ENCODE results near the gene BAG5. TPM values are rescaled to one million over a fixed set of nuclear protein-coding genes. Genes with fewer than 3 reads are reported as not detected.

The BAG5 gene
- total RNA-seq, 1 donor from 2014 or later: 20.1 TPM

DNA sequence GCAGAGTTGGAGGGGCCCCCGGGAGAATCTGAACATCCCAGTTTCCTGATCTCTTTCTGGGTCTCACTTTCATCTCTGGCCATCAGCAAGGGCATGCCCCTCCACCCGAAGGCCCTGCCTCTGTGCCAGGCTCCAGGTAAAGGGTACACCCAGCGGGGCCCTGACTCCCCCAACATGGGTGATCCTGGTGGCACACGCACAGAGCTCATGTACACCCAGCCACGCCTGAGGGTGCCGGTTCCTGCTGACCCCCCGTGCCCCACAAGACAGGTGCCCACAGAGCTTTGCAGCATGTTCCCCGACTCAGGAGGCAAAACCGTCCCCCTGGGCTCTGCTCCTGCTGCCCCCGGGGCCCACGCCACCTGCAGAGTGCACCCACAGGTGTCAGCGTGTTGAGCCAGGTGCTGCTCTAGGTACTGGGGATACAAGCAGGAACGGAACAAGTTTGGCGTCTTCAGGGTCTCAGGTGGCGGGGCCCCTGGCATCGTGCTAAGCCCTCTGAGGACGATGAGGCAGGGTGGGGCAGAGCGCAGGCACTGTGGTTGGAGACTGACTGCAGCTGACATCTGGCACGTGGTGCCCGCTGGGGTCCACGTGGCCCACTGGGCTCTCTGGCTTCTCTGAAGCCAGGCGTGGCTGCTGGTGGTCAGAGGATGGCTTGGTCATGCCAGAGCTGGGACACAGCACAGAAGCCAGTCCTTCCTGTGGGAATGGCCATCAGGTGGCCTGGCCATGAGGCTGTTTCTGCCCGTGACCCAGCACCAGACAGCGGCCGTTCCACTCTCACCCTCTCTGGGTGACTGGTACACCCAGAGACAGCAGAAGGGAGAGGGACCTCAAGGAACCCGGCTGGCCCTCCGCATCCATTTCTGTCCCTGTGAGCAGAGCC is 13.8 kb downstream of the BAG5 start:
- intact Hi-C loops (cut with DNase I): loop anchor here (1.0 kb wide), 1 partner anchor 48 kb away; no protein-coding TSS in a partner anchor
- DNase-seq (ENCODE audit: low spot score): peak; percentile 66

DNA sequence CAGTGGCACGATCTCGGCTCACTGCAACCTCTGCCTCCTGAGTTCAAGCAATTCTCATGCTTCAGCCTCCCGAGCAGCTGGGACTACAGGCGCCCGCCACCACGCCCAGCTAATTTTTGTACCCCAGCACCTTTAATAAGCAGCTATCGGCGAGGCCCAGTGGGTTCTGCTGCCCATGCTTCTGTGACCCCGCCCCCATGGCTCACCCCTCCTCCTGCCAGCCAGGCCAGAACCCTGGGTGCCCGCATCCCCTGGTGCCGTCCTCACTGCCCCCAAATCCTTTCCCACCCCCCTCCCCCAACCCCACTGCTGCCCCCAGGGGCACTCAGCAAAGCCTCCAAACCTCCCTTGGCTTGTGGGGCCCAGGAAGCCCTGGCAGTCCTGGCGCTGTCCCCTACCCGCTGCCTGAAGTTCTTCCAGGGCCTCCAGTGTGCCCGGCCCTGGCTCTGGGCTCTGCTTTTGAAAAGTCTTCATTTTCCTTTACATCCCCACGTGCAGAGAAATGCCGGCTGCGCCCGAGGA is 14.5 kb downstream of the BAG5 start:
- DNase-seq (ENCODE audit: low spot score): no peak
- intact Hi-C loops (cut with DNase I): loop anchor here (1.0 to 2.0 kb wide), 2 partner anchors 29 to 48 kb away; no protein-coding TSS in a partner anchor

DNA sequence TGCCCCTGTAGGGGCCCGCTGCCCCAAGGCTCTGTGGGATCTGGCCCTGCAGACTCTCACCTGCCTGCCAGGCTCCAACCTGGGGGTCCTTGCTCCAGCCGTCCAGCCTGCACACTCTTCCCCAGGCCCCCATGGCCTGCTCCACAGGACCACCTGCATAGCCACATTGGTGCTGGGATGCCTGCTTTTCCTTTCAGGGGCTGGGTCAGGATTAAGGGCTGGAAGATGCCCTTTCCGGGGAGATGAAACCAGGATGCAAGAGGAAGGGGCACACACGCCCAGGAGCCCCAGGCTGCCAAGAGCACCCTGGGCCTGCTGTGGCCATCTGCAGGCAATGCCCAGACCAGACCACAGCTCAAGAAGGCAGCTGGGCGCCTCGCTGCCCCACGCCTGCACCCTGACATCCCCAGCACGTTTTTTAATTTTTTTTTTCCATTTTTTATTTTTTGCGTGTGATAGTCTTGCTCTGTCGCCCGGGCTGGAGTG is 15.0 kb downstream of the BAG5 start:
- intact Hi-C loops (cut with DNase I): loop anchor here (2.0 kb wide), 1 partner anchor 29 kb away; no protein-coding TSS in a partner anchor
- DNase-seq (ENCODE audit: low spot score): peak; percentile 74

DNA sequence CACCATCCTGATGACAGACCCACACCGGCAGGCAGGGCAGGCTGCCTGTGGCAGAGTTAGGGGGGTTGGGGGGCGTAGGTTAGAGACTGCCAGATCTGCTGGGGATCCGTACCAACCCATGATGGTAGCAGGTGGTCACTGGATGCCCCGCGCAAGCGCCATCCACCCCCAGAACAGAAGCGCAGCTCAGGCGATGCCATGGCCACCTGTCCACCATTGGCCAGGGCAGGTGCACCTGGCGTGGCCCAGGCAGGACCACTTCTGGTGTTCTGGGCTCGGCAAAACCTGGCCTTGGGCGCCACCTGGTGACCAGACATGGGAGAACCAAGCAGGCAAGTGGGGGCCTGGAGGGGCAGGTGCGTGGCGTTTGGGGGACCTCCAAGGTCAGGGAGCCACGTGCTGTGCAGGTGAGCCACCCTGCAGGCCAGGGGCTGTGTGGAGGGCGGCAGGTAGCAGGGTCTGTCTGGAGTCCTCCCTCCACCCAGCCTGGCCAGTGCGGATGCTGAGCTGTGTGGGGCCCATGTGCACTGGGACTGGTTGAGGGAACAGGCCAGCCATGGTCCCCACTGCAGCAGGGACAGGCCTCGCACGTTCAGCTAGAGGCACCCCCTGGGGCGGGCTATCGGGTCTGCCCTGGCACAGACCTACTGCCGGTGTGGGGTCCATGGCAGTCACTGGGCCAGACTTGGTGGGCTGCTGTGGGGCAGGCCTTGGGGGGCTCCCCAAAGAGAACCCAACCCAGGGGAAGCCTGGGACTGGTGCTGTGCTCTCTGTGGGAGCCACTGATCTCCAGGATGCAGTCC is 15.6 kb downstream of the BAG5 start:
- peak; percentile 90 for DNase-seq (ENCODE audit: low spot score)
- intact Hi-C loops (cut with DNase I): loop anchor here (2.0 kb wide), 1 partner anchor 28 kb away; no protein-coding TSS in a partner anchor

DNA sequence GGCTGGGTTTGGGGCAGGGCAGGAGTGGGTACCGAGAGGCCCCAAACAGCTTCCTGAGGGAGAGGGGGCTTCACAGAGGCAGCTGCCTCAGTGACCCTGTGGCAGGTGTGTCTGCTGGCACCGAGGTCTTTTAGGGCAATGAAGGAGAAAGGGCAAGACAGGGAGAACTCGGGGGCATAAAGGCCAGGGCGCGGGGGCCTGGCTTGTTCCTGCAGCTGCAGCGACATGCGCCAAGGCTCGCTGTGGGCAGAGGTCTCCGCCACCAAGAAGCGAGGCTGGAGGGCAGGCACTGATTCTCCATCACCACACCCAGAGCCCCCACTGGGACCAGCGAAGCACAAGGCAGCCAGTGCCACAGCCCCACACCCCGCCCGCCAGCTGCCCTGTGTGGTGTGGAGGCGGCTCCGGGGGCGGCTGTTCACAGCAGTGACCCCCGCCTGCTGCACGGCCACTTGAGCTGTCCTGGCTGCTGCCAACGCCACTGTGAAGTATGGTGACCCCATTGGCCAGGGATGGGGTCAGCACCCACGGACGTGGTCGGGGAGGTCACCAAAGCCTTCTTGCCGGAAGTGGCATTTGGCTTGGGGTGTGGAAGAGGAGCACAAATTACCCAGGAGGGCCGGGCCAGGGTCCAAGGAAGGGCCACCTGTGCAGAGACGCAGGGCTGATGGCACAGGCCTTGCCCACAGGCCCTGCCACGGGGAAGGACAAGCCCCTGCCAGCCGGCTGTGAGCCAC is 16.4 kb downstream of the BAG5 start:
- intact Hi-C loops (cut with DNase I): loop anchor here (2.0 kb wide), 1 partner anchor 27 kb away; no protein-coding TSS in a partner anchor
- no peak for DNase-seq (ENCODE audit: low spot score)

DNA sequence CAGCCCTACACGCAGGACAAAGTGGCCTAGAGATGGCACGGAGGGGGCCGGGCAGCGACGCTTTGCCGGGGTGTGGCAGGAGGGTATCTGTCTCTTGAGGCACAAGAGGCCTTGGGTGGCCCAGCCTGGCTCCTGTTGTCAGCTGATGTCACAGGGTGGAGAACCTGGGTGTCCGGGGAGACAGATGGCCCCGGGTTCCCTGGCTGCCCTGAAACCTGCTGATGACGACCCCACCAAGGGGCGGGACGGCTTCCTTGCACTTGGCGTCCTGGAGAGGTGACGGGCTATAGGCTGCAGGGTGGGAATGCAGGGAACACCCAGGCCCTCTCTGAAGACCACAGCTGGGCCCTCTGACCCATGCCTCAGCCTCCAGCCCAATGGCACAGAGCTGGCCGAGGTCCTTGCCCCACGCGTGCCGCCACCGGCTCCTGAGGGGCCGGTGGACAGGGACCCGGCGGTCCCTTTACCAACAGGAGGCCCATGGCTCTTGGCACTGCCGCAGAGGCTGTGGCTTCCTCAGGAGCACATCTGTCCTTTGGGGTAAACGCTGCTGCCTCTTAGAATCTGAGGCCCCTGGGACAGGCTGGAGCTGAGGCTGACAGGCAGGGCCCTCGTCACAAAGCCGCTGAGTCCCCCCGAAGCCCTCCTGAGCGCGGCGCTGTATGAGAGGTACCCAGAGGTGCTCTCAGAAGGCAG is 17.1 kb downstream of the BAG5 start:
- intact Hi-C loops (cut with DNase I): no loop called here
- no peak for DNase-seq (ENCODE audit: low spot score)

DNA sequence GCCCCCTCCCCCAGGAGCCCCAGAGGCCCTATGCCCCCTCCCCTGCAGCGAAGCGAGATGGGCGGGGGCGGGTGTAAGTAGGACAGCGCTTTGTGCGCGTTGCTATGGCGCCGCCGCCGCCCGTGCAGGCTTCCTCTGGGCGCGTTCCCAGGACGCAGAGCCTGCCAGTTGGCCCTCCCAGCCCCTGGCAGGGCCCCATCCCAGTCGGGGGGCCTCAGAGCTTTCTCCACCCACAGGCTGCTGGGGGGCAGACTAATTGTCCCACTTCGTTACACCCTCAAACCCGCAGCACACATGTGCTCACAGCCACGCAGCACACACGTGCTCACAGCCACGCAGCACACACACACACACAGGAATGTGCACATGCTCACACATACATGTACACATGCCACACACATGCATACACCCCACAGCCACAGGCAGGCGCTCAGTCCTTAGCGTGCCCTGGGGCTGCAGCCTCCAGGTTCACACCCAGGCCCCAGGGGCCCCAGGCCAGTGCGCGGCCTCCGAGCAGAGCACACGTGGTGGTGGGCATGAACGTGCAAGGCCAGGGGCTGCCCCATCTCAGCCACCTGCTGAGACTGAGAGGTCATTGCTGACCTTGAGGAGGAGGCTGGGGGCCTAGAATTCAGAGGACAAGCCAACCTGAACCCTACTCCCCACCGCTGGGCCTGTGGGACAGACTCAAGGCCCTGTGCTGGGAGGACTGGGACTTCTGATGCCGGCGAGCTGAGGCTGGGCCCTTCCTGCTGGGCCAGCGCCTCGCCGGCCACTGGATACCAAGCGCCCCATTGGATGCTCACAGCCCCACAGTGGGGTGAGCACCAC is 17.9 kb downstream of the BAG5 start:
- no peak for DNase-seq (ENCODE audit: low spot score)
- intact Hi-C loops (cut with DNase I): no loop called here

DNA sequence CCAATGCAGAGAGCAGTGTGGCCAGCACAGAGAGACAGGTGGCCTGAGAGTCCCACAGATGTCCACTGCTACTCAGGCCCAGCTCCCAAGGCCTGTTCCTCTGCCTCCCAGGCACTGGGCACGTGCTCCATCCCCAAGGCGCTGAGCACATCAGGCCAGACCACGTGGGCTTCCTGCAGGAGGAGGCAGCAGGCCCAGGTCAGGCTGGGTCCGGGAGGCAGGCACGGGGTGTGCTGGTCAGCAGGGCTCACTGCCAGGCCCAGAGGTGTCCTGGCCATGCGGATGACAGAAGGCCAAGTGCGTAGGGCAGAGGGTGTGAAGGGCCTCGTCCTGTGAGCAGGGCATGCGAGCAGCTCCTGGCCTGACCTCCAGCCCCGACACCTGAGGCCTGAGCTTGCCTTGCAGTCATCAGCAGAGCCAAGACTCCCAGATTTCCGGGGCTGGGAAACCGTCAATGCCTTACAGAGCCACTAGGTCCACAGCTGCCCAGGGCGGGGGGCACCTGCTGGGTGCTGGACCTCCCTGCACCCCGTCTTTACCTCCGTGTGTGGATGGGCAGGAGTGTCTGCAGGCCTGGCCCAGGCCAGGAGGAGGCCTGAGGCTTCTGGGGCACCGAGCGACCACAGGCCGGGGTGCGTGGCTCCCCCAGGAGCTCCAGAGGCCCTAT is 18.6 kb downstream of the BAG5 start:
- no peak for DNase-seq (ENCODE audit: low spot score)
- intact Hi-C loops (cut with DNase I): no loop called here

DNA sequence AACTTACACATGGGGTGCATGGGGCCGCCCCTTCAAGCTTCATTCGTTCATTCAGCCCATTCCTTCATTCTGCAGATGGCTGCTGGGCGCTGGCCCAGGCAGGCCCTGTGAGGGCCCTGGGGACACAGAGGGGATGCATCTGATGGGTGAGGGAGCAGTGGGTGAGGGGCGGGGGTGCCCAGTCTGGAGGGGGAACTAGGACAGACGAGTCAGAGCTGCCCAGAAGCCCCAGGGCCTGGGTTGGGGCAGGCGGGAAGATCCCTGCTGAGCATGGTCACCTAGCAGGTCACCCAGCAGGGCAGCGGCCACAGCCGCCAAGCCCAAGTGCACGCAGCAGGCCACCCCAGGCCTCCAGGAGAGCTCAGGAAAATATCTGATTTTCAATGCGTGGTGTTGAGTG is 19.3 kb downstream of the BAG5 start:
- no peak for DNase-seq (ENCODE audit: low spot score)
- intact Hi-C loops (cut with DNase I): no loop called here

DNA sequence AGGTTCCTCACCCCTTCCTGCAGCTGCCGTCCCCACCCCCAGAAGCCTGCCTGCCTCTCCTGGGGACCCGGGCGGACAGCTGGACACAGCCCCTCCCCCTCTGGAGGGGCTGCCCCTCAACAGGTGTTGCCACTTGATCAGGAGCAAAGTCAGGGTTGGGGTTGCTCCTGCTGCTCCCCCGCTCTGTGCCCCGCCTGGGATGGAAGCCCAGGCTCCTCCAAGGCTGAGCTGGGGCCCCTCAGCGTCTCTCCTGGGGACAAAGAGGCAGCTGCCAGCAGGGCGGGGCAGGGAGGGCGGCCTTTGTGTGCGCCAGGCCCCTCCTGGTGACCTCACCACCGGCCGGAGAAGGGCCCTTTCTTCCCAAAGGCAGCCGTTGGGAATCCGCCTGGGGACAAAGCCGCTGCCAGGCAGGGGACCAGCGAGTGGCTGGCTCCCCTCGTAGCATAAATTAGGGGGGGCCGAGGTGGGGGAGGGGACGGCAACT is 19.8 kb downstream of the BAG5 start:
- intact Hi-C loops (cut with DNase I): no loop called here
- DNase-seq (ENCODE audit: low spot score): no peak

DNA sequence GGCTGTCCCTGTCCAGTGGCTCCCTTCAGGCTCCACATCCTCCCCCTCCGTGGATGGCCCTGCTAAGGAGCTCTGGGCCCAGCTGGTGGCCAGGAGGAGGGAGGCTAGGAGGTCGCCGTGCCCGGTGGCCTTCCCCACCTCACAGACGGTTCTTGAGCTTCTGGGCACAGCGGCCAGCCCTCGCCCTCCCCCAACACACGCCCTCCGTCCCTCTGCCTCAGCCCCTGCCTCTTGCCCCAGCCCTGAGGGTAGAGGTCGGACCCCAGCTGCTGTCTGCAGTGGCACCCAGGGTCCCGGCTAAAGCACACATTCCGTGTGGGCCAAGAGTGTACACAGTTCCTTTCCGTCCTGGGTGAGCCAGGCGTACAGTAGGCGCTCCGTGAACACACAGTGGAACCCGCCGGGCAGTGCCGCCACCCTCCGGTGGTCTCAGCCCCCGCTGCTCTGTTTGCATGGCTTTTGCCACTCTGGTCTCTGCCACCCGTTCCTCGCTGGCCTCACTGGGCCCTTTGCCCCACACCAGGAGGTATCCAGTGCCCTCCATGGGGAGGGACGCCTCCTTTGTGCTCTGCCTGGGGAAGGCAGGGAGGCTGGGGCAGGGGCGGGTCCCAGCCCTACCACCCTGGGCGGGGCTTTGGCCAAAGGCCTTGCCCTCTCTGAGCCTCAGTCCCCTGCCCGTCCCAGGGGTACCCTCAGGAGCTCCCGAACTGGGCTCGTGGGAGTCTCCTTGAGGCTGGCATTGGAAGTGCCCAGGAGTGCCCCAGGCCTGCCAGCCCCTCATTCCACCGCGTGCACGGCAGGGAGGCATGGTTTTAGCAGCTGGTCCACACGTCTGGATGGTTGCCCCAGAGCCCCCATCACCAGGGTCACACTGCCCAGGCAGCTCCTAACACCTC is 20.5 kb downstream of the BAG5 start:
- no peak for DNase-seq (ENCODE audit: low spot score)
- intact Hi-C loops (cut with DNase I): no loop called here

DNA sequence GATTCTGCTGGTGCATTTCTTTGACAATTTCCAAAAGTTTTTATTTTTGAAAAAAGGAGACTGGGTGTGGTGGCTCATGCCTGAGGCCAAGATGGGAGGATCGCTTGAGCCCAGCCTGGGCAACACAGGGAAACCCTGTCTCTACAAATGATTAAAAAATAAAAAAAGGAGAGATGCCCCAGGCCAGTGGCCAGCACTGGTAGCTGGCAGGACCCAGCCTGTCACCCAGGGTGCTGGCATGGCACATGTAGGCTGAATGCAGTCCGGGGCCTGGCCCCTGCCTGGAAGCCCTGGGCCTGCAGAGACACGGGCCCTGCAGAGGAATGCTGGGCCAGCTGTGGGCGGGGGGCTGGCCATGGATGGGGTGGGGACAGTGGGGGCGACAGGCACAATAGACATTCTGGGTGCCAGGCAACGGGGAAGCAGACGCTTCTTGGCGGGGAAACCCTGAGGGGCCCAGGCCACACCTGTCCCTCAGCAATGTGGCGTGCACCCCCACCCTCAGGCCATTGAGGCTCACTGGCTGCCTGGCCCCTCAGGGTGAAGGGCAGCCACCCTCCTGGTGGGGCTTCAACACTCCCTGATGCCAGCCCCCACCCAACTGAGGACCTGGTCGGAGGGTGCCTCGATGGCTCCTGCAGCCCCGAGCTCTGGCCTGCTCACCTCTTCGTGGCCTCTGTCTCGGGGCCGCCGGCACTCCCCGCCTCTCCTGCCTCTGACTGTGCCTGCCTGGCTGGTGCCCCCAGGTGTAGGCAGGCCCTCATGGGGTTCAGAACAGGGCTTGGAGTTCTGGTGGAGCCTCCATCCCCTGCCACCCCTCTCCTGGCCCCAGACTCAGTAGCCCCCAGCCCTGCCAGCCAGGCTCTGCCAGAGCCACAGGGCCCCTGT is 21.4 kb downstream of the BAG5 start:
- intact Hi-C loops (cut with DNase I): no loop called here
- no peak for DNase-seq (ENCODE audit: low spot score)

DNA sequence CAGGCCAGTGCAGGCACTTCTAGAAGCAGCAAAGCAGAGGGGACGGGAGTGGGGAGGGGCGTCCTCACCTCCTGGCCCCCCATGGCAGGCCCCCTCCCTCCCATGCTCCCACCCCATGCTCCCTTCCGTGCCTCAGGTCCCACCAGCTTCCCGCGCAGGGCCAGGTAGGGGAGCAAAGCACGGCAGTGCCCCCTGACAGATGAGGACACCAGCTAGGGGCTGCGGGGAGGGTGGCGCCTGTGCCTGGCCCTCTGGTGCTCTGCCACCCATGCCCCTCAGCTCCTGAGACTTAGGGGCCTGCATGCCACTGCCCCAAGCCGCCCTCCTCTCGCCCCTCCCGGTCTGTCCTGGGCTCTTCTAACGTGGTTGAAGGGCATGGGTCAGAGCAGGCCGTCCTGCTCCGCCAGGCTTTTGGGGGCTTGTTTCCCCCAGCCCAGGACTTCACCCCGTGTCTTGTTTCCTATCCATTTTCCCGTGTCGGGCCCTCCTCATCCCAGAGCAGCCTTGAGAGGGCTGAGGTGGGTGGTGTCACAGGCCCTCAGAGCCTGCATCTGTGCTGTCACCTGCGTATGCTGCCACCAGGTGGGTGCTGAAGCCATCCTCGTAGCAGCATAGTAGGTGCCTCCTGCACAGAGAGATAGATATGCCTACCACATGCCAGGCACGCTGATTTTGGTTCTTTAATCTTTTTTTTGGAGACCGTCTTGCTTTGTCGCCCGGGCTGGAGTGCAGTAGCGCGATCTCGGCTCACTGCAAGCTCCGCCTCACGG is 23.2 kb downstream of the BAG5 start:
- intact Hi-C loops (cut with DNase I): no loop called here
- DNase-seq (ENCODE audit: low spot score): no peak

DNA sequence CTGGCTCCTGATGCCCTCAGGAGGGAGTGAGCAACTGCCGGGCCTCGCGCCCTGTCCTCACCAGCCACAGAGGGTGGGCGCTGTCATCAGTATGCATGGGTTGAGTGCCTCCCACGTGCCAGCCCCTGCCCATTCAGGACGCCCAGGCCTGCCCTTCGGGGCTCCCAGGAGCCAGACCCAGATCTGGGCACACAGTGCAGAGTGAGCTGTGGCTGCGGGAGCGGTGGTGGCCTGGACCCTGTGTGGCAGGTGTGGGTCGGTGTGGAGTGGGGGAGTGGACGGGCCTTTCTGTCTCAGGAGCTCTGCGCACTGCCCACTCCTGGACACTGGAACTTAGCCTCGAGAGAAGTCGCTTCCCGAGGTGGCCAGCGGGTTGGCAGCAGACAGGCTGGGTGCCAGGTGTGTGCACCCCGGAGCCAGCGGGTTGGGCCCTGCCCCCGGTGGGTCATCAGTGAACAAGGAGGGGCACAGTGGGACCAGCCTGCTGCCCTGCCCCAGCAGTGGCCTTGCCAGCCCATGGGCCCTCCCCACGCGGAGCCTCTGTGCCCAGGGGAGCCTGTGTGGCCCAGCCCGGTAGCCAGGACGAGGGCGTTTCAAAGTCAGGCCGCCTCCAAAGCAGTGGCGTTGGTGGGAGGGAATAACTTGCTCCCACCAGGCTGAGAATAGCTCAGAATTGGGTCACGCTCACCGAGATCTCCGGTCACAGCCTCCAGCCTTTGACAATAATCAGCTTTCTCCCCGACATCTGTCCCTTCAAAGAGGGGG is 24.0 kb downstream of the BAG5 start:
- DNase-seq (ENCODE audit: low spot score): no peak
- intact Hi-C loops (cut with DNase I): no loop called here

All from cardiac septum (tissue), 1 donor.